NCI-H69 (cell line): ENCODE data around the gene PIP4K2B.
A peak's percentile ranks its signal among the peaks of the same experiment; 100 is the strongest.

Experiments used
- DNase-seq: peaks from one replicate; lab custom pipeline; 2025; lab: John Stamatoyannopoulos, UW

The PIP4K2B gene

DNA sequence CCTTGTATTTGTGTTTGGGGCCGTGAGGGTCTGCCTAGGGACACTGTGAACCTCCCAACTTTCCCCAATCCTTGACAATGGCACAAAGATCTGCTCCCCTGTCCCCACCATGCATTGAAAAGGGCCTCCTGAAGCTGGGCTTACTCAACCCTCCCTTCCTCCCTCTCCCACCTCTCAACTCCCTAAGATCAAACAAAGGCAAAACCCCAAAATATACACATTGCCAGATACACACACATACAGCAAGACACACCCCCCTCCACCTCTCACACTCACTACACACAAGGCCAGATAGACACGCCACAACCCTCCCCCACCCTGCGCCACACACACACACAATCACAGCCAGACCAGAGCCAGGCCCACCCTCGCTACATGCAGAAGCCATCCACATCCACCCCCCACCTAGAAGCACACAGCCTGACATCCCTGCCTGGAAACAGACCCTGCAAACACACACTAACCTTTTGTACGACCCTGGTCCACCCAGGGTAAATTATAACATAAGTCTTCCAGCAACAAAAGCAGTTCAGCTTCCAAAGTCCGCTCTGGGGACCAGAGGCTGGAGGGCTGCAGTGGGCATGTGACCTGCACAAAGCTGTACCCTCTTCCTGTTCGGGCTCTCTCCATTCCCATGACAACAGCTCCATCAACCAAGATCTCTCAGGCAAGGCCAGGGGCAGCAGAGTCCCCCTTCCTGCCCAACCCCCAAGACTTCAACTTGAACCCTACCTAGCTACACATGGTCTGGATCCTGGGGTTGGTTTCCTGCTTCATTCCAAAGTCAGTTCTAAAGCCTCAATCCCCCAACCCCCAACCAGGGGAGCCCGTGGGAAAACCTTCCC is 53.1 kb downstream of the PIP4K2B start:
- peak; percentile 60 for DNase-seq

DNA sequence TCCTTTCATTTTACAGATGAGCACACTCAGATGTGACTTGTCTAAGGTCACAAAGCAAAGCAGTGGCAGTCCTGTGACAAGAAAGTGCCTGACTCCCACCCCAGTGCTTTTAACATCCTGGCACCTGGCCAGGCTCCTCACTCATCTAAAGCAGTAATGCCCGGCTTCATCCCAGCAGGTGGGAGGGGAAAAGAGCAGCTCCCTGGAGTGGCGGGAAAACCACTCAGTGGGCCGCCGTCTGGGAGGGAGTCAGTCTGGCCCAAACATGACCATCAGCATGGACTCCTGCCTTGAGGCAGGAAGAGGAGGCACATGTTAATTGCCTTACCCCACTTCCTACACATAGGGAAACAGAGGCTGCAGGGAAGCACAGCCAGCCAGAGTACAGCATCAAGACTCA is 53.8 kb downstream of the PIP4K2B start:
- peak; percentile 98 for DNase-seq

DNA sequence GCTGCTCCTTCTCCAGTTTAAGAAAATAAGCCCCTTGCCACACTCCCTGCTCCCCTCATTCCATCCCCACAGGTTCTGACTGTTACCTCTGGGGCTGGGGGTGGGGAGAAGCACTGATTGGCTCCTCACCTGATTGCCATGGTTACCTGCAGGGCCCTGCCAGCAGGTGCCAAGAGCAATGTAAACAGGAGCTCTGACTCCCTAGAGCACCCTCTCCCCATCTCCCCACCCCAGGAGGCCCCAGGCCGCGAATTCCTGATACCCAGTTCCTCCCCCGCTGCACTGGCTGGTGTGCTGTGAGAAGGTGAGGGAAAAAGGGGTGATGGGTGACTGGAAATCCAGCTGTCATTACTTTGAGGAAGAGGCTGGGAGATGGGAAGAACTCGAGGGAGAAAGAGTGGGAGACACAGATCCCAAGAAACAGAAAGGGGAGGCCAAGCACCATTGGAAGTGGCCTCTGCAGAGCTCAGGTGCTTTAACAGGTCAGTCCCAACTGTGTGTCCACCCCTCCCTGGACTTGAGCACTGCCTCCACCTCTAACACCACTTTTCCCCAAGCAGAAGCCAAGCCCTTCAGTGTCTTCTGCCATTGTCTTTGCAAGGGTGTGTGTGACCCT is 55.7 kb downstream of the PIP4K2B start:
- DNase-seq = peak; percentile 88

DNA sequence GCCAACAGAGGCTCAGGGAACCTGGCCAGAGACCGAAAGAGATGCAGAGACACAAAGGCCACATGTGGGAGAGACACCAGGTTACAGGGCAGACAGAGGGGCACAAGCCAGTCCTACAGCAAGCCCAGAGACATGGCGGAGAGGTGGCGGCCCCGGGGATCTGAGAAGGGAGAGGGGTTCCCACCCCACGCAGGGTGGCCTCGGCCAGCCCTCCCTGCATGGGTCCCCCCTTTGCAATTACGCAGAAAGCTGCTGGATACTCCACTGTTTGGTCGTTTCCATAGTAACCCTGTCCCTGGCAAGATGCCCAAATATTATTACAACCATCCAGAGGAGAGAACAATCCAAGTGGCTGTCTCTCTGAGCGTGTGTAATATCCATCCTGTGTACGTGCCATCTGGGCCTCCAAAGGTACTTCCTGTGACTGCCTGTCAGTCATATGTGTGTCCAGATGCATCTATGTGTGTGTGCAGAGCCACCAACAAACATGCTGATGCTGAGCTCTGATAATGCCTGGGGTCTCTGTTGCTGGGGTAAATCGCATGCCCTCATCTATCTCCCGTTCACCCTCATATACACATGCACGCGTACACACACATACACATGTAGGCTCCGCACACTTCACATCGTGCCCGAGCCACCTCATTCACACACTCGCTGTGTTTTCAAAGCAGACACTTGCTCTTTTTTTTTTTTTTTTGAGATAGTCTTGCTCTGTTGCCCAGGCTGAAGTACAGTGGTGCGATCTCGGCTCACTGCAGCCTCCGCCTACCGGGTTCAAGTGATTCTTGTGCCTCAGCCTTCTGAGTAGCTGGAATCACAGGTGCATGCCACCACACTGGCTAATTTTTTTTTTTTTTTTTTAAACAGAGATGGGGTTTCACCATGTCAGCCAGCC is 56.7 kb downstream of the PIP4K2B start:
- peak; percentile 92 for DNase-seq

DNA sequence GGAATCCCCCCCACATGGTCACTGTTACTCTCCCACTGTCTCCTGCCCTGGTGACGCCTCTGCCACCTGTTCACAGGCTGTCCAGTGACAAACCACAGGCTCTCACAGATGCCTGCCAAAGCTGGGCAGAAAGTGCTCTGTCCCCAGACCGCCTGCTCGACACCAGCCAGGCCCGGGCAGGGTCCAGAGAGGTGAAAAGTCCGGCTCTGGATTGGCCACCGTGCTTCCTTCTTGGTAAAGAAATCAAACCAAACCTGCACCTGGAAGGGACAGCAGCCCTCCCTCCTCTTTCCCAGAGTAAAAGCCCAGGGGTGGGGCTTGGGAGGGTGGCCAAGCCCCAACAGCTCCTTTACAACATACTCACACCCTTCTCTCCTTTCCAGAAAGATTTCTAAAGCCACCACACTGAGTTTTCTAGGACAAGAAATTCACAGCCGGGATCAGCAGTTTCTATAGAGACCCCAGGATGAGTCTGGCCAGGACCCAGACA is 57.4 kb downstream of the PIP4K2B start:
- DNase-seq = peak; percentile 69

DNA sequence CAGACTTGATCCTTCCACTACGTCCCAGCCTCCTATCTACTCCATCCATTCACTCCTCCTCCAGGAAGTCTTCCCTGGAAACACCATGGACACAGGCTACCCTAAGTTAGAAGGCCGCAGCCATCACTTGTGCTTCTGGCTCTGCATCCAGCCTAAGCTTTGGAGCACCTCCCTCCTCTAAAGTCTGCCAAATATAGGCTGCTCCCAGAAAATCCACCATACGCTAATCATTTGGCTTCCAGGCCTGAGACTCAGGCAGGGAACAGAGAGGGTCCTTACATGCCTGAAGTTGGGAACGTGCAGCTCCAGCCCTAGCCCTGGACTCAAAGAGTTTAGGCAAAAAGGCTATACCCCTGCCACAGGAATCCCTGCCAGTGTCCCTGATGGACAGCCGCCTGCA is 57.9 kb downstream of the PIP4K2B start:
- DNase-seq = no peak

DNA sequence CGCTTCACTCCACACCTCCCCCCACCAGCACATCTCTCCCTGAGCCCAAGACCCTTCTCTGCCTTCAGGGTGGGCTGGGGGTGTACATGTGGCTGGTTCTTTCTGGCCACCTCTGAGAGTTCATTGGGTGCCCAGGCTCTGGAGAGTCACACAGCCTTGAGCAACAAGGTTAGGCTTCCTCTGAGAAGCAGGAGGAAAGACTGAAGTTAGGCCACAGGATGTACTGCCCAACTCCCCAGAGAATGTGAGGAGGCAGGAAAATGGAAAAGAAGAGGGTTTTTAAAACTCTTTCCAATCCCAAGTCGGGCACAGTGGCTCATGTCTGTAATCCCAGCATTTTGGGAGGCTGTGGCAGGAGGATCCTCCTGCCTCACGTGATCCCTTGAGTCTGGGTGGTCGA is 58.5 kb downstream of the PIP4K2B start:
- no peak for DNase-seq

DNA sequence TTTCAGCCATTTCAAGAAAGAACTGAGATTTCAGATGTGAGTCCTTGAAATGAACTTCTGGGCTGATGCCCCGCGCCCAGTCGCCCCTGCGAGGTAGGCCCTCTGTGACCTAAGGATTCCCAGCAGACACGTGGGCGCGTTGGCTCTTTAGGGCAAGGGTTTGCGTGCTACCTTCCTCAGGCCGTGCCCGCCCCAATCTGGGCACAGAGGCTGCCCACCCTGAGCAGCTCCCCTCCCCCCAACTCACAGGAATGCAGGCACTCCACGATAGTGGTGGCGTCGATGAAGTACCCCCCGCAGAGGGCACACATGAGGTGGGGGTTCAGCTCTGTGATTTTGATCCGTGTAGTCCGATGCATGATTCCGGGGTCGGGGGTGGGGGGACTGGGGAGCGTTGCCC is 59.3 kb downstream of the PIP4K2B start:
- DNase-seq = no peak

DNA sequence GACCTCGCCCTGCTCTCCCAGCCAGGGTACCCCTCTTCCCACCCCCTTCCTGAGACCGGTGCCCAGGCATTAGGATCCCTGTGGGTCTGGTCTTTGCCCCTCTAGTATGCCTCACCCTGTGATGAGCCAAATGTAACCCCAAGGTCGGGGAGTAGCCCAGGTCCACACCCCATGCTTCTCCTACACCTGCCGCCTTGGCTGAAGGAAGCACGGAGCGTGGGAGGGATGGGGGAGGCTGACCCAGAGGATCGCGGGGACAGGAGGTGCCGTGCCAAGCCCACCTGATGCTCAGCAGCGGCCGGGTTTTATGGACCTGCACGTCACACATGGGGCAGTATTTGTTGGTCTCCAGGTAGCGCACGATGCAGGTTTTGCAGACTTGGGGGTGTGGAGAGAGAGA is 60.1 kb downstream of the PIP4K2B start:
- no peak for DNase-seq

DNA sequence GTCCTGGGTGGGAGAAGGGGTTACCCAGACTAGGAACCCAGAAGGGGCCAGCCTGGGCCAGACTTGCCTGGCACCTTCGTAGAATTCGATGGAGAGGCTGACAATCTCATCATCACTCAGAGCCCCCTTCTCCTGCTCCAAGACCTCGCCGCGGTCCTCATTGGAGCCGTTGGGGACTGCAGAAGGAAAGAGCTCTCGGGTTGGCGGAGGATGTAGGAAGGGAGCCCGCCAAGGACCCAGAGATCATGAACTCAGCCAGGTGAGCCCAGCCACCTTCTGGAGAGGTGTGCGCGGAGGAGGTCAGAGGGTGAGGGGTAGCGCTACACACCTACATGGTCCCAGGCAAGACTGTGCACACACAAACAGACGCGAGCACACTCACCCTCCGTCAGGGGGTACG is 60.7 kb downstream of the PIP4K2B start:
- DNase-seq = no peak

DNA sequence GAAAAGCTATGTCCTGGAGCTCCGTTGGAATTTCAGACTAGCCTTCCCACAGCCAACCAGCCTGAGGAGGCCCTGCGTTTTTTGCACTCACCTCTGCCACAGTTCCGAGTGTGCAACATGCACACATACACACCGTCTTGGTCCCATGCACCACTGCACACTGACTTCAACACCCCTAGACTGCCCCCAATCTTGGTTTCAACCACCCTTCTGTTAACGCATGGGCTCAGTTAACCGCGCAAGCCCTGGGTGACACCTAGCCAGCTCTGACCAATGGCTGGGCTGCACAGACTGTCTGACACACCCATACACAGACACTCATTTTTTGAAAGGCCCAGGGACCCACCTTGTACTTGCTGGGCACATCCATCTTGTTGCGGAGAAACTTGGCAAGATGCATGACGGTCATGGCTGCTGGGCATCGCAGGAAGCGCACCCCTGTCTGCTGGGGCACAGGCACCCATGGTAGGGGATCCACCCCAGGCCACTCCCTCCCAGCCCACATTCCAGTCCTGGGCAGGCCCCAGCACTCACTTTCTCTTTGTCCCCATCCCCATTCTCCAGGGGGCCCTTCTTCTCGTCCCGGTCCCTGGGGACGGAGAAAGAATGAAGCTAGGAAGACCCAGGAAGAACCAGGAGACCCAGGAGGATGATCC is 61.2 kb downstream of the PIP4K2B start:
- no peak for DNase-seq

DNA sequence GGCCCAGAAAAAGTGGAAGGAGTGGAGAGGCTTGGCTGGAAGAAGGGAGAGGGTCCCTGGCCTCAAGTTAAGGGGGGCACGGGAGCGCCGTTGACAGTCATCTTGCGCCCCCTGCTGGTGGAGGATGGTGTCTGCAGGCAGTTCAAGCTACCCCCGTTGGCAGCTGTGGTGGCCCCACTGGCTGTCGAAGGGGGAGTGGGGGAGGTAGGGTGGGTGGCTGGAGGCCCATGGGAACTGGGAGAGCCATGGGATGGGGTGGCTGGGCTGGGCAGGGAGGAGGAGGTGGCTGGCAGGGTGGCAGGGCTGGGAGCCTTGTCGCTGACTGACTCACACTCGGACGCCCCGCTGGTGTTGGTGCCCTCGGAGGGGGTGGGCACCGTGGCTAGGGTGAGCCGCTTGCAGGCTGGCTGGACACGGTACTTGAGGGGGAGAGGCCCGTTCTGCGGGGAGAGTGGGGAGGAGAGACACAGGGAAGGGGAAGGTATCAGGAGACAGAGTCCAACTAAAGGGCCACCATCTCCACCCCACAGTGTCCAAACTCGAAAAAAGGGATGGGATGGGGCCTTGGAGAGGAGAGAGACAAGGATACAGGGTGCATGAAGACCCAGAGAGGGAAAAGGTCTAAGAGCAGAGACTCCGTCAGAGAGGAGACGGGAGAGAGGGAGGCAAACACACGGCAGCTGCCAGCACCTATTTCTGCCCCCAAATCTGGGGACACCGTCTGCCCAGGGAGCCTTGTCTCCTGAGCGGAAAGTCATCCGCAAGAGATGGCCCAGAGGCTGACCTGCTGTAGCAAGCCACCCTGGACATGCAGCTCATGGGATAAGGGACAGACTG is 64.0 kb downstream of the PIP4K2B start:
- DNase-seq = peak; percentile 59

DNA sequence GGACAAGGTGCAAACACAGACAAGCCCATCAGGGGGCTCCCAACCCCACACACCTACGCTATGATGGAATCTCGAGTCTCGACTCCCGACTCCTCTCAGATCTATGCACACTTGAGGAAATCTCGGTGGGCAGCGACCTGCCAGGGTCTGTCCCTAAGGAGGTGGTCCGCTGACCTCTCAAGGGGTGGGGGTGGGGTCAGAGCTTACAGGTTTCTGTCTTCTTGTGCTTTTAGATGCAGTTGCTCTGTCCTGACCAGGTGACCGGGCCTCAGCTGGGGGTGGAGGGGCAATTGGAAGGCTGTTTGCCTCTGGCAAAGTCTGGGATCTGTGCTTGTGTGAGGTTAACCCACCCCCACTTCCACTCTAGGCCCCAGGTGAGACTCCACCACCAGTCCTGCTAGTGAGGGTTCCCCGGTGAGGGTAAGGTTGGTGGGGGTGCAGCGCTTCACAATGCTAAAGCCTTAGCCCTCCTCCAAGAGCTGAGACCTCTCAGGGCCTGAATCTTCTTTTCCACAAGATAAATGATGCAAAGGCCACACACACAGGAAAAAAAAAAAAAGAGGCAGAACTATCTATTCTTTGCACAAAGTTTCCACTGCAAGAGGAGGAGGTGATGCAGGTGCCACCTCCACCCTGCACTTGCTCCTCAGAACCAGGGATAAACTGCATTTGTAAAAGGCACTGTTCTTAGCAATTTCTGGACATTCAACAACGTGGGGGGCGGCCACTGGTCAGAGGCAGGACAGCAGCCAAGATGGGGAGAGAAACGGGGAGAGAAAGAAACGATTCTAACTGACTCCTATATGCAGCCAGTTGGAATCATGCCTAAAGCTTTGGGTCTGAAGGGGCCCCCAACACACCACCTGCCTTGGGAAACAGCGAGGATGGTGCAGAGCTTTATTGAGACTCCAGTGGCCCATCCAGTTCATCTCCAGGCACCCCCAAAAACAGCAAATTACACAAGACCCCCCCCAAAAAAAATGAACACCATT is 65.1 kb downstream of the PIP4K2B start:
- peak; percentile 15 for DNase-seq

DNA sequence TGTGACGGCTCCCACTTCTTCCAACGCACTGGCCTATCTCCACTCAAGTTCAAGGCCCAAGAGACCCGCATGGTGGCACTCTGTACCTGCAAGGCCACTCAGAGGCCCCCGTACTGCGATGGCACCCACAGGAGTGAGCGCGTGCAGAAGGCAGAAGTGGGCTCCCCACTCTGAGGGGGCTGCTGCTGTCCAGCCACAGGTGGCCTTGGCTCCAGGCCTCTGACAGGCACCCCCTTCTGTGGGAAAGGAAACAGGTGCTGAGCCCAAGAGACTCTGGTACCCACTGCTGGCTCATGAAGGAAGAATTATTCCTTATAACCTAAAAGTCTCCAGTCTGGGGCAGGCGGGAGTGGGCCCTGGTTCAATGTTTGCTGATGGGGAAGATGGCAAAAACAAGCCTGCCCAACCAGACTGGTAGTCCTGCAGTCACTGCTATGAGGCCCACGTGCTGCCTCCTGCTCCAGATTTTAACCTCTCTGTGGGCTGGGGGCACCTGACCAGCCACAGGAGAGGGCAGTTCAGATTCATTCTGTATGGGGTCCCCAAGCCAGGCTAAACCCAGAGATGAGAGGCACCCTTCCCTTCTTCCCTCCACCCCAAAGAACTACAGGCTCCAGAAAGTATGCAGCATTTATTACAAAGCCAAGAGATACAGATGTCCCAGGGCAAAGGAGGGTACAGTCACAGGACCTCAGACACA is 65.9 kb downstream of the PIP4K2B start:
- DNase-seq = no peak

DNA sequence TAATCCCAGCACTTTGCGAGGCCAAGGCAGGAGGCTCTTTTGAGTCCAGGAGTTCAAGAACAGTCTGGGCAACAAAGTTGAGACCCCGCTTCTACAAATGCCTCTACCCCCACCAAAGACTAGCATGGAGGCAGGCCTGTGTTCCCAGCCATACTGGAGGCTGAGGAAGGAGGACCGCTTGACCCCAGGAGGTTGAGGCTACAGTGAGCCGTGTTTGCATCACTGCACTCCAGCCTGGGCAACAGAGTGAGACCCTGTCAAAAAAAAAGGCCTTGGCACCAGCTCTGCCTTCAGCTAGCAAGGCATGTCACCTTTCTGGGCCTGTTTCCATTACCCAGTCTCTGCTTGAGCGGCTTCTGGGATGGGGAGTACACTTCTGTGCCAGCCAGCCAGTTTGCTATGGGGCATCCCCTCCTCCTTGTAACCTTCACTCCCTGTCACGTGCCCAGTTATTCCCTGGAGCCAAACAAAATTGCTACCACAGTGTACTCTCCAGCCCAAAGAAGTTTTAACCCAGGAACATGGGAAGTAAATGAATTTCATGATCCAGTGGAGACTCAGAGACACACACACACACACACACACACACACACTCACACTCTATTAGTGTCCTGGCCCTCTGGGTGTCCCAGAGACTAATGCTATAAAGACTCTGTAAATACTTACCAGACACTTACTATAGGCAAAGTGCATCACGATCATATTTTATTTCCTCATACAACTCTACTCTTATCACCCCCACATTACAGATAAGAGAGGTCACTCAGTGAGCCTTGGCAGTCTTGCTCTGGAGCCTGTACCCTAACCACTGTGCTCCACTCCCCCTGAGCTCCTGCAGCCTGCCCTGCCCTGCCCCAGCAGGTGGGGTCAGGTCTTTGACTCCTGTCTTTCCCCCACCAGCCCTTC is 66.7 kb downstream of the PIP4K2B start:
- DNase-seq = no peak

DNA sequence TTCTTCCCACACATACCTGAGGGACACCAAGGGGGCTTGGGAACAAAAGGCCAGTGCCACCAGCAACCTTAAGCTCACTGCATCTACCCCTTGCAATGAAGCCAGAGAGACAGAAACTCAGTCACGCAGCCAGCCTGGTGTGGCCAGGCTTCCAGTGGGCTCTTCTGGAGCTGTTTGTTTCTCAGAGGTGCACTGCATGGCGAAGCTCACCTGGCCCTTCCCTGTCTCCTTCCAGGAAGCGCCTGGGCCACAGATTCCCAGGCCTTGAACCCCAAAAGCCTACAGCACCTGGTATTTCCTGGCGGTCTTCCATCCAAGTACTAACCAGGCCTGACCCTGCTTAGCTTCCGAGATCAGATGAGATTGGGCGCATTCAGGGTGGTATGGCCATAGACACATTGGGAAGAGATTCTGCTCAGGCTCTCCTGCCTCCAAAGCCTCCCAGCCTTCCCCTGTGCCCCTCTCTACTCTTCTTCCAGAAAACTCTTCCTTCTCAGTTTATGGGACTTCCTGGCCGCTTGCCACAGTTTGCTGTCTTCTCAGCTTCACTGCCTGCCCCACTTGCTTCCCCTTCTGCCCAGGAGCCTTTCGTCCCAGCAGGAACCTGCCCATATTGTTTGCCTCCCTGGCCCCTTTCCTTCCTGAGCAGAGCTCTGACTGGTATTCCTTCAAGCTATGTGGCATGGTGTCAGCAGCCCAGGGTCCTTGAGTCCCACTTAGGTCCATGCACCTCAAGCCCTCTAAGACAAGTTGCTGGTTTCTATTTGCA is 67.6 kb downstream of the PIP4K2B start:
- peak; percentile 15 for DNase-seq
